ENCODE results near the gene NEU2. TPM values are rescaled to one million over a fixed set of nuclear protein-coding genes. Genes with fewer than 3 reads are reported as not detected.

The NEU2 gene
- total RNA-seq, 1 donor from 2014 or later, result not detected

DNA sequence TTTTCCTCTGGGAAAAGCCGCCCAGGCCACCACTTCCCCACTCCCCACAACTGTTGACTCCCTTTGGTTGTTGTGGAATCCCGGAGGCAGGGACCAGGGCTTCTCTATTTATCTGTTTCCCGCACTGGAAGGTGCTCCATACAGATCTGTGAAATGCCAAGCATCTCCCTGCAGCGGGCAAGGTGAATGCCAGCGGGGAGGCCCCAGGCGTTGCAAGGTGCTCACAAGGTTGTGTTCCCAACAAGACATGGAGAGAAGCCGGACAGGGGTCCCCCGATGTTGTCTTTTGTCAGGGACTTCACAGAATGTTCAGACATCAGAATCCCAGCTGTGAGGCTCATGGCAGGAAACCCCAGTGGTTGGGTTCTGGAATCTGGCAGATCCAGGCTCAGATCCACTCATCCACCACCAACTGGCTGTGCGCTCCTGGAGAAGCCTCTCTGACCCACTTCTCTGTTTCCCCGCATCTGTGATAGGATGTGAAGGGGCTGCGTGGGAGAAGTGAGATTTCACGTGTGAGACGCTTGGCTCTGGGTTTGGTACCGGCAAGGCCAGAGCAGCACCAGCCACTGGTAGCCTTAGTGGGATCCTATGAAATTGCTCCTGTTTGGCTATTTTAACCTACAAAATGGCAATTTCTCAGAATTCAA lies 8.6 kb upstream of the NEU2 start:
- TF ChIP-seq, protein P1, sequence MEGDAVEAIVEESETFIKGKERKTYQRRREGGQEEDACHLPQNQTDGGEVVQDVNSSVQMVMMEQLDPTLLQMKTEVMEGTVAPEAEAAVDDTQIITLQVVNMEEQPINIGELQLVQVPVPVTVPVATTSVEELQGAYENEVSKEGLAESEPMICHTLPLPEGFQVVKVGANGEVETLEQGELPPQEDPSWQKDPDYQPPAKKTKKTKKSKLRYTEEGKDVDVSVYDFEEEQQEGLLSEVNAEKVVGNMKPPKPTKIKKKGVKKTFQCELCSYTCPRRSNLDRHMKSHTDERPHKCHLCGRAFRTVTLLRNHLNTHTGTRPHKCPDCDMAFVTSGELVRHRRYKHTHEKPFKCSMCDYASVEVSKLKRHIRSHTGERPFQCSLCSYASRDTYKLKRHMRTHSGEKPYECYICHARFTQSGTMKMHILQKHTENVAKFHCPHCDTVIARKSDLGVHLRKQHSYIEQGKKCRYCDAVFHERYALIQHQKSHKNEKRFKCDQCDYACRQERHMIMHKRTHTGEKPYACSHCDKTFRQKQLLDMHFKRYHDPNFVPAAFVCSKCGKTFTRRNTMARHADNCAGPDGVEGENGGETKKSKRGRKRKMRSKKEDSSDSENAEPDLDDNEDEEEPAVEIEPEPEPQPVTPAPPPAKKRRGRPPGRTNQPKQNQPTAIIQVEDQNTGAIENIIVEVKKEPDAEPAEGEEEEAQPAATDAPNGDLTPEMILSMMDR (conservative IDR thresholded peaks at IDR 0.05; ENCODE audit: low read depth, low read length), result no peak
- no peak overlapping the region for H3K4me3 ChIP-seq (ENCODE audit: low read depth, low read length)
- no peak for DNase-seq (ENCODE audit: low read depth)

GRCh38 chr2:233025706-233026105 lies 6.8 kb upstream of the NEU2 start:
- TF ChIP-seq, protein P1 (conservative IDR thresholded peaks at IDR 0.05; ENCODE audit: low read depth, low read length), result no peak
- no peak overlapping the region for H3K4me3 ChIP-seq (ENCODE audit: low read depth, low read length)
- no peak for DNase-seq (ENCODE audit: low read depth)

GRCh38 chr2:233026198-233026813 lies 6.2 kb upstream of the NEU2 start:
- TF ChIP-seq, protein P1 (conservative IDR thresholded peaks at IDR 0.05; ENCODE audit: low read depth, low read length), result no peak
- DNase-seq (ENCODE audit: low read depth), result peak; percentile 37
- H3K4me3 ChIP-seq (ENCODE audit: low read depth, low read length), result no peak overlapping the region

GRCh38 chr2:233029321-233029720 lies 3.2 kb upstream of the NEU2 start:
- no peak overlapping the region for H3K4me3 ChIP-seq (ENCODE audit: low read depth, low read length)
- TF ChIP-seq, protein P1 (conservative IDR thresholded peaks at IDR 0.05; ENCODE audit: low read depth, low read length), result no peak

DNA sequence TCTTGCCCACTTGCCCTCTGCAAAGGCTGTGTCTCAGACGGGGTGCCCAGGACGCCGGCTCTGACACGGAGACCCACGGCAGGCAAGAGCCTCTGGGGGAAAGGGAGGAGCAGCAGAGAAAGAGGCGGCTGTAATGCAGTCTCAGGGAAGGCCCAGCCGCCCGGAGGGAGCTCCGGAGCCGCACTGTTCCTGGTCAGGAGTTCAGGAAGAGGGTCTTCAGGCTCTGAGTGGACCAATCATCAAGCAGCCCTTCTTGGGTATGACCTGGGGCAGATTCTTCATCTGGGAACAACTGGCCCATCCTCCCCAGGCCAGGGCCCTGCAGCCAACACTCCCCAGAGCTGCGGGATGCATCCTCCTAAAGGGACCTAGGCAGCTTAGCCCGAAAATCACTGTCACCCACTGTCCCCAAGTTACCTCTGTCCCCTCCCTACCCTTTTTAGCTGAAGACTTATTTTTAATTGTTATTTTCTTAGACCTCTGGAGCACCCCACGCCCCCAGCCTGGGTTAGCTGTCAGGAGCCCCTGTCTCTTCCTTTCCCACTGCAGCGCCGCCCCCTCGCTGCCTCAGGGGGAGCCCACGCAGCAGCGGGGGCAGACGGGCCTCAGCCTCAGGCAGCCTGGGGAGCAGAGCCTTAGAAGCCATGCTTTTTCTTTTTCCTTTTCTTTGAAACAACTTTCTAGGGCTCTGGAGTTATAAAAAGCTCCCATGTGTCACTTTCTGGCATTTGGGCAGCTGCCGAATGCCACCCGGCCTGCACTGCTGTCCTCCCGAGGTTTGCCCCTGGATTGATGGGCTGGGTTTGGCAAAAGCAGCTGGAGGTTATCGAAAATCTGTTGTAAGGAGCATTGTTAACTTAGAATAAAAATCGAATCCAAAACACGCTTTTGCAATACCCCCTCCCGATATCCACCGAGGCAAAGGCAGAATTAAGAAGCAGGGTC lies 644 bp upstream of the NEU2 start:
- TF ChIP-seq, protein P1 (conservative IDR thresholded peaks at IDR 0.05; ENCODE audit: low read depth, low read length), result no peak
- no peak for DNase-seq (ENCODE audit: low read depth)
- H3K4me3 ChIP-seq (ENCODE audit: low read depth, low read length), result no peak overlapping the region

More at GRCh38 chr2:233029321-233029720, 3.2 kb upstream of the NEU2 start:
- no peak for DNase-seq (ENCODE audit: low read depth)

GRCh38 chr2:233033672-233034071 lies 1.2 kb downstream of the NEU2 start:
- TF ChIP-seq, protein P1 (conservative IDR thresholded peaks at IDR 0.05; ENCODE audit: low read depth, low read length), result no peak
- DNase-seq (ENCODE audit: low read depth), result no peak
- no peak overlapping the region for H3K4me3 ChIP-seq (ENCODE audit: low read depth, low read length)

Data from epithelial cell of proximal tubule (primary cell).